Nephron progenitor cell (in vitro differentiated cells): Measurements from ENCODE around the gene VCL.

Source experiments
- DNase-seq: peaks from one replicate; pipeline ENCODE4 v3.0.0; 2021
- H3K27ac Mint-ChIP-seq: 2 replicates; pipeline ENCODE4 v1.8.0; 2021; ENCODE audit warnings: mild to moderate bottlenecking, moderate library complexity, mixed read lengths
- H3K27me3 Mint-ChIP-seq: 2 replicates; pipeline ENCODE4 v1.8.0; 2021; ENCODE audit warnings: mild to moderate bottlenecking, low read depth, mixed read lengths; ENCODE audit not compliant: poor library complexity
- H3K36me3 Mint-ChIP-seq: 2 replicates; pipeline ENCODE4 v1.8.0; 2021; ENCODE audit warnings: low read depth, mixed read lengths
- H3K4me1 Mint-ChIP-seq: 2 replicates; pipeline ENCODE4 v1.8.0; 2021; ENCODE audit warnings: mixed read lengths
- H3K4me3 Mint-ChIP-seq: 2 replicates; pipeline ENCODE4 v1.8.0; 2021; ENCODE audit warnings: mild to moderate bottlenecking, moderate library complexity, mixed read lengths
- H3K9me3 Mint-ChIP-seq: 2 replicates; pipeline ENCODE4 v1.8.0; 2021; ENCODE audit warnings: mild to moderate bottlenecking, moderate library complexity, mixed read lengths
- TF ChIP-seq, protein P1 (sequence below): fragments of 200-600 bp; sonication (generic); IDR thresholded peaks from 2 replicates; pipeline ENCODE4 v1.5.0; 2021; ENCODE audit warnings: antibody characterized with exemption

VCL gene

DNA sequence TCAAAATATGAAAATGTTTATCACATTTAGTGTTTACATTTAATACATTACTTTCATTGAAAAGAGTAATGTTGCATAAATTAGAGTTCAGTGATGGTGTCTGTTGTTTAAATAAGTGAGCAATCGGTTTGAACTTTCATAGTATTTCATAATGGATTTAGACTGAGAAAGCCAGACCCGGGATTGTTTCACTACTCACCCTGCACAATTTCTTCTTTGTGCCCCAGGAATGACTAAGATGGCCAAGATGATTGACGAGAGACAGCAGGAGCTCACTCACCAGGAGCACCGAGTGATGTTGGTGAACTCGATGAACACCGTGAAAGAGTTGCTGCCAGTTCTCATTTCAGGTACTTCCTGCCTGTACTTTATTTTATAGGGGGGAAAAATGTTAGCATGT, 74.6 kb downstream of the VCL start:
- Mint-ChIP-seq H3K27ac (peak overlapping the region; percentile 59), H3K4me1 (no peaks in the 10 kb centered on the region), H3K27me3 (no peaks in the 10 kb centered on the region), H3K4me3 (no peak overlapping the region), H3K36me3 (peaks cover 27% of the 10 kb centered on the region), H3K9me3 (no peaks in the 10 kb centered on the region)
- no peak for DNase-seq
- TF ChIP-seq, protein P1, sequence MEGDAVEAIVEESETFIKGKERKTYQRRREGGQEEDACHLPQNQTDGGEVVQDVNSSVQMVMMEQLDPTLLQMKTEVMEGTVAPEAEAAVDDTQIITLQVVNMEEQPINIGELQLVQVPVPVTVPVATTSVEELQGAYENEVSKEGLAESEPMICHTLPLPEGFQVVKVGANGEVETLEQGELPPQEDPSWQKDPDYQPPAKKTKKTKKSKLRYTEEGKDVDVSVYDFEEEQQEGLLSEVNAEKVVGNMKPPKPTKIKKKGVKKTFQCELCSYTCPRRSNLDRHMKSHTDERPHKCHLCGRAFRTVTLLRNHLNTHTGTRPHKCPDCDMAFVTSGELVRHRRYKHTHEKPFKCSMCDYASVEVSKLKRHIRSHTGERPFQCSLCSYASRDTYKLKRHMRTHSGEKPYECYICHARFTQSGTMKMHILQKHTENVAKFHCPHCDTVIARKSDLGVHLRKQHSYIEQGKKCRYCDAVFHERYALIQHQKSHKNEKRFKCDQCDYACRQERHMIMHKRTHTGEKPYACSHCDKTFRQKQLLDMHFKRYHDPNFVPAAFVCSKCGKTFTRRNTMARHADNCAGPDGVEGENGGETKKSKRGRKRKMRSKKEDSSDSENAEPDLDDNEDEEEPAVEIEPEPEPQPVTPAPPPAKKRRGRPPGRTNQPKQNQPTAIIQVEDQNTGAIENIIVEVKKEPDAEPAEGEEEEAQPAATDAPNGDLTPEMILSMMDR, result no peak

DNA sequence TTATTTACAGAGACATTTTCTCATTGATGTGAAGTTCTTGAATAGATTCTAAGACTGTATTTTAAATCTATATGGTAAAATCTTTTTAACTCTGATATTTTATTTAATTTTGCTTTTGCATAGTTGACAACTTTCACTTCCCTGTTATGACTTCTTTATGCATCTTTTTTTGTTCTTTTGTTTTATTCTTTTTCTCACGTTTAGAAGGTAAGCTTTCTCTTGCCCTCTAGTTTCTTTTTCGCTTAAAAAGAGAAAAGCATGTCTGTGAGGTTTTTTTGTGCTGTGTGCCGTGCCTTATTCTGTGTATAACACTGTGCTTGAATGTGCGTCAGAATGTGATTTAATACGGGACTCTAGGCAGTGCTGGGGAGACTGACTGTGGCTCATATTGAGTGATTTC, 78.0 kb downstream of the VCL start:
- Mint-ChIP-seq H3K27ac (peak overlapping the region; percentile 15), H3K4me3 (no peak overlapping the region), H3K9me3 (no peaks in the 10 kb centered on the region), H3K4me1 (peaks cover 5% of the 10 kb centered on the region), H3K36me3 (peaks cover 27% of the 10 kb centered on the region), H3K27me3 (no peaks in the 10 kb centered on the region)
- TF ChIP-seq, protein P1, result no peak
- DNase-seq, result no peak

DNA sequence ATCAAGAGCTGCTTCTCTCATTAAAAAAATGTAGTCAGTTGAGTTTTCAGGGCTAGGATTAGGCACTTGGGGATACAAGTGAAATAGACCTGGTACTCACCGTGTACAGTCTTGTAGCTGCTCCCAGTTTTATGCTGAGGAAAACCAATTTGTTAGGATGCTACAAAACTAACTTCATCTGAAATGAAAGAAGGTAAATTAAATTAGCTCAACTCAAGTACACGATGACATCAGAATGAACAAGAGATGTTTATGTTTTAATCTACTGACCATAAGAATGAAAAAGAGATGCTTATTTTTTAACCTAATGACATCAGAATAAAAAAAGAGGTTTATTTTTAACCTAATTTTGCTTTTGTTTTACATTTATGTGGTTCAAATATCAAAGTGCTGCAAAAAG, 79.0 kb downstream of the VCL start:
- Mint-ChIP-seq H3K36me3 (peaks cover 27% of the 10 kb centered on the region), H3K27me3 (no peaks in the 10 kb centered on the region), H3K4me1 (peaks cover 5% of the 10 kb centered on the region), H3K27ac (no peak overlapping the region), H3K4me3 (no peak overlapping the region), H3K9me3 (no peaks in the 10 kb centered on the region)
- TF ChIP-seq, protein P1, result no peak
- no peak for DNase-seq

DNA sequence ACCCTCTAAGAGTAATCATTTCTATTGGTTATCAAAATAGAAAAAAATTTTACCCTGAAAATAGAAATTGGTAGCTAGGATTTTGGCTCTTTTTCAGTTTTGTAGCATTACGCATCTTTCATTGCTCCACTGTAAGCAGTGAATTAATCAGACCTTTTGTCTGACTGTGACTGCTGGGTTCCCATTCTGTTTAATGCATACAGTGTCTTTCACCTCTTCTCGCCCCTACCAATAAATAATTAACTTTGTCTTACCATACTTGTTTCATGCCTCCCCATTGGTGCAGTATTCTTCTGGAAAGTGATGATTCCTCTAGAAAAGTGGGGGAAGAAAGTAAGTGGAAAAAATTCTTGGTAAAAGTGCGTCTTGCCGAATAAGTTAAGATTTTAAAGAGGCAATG, 79.5 kb downstream of the VCL start:
- H3K9me3 Mint-ChIP-seq, result no peaks in the 10 kb centered on the region

DNA sequence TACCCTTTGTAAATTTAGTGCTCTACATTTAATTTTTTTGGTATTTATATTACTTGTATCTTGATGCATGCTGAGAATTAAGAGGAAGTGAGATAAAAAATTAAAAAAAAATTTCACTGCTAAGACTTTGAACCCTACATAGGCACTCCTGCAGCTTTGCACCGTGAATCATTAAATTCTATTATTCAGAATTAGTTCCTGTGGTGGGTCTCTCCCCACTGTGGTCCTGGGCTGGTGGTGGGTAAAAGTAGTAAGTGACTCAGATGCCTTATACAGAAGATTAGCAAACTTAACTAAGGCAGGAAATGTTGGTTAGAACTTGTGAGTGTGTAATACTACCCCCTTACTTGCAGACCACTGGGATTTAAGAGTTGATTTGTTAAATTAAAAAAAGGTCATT, 80.1 kb downstream of the VCL start:
- Mint-ChIP-seq H3K4me3 (no peak overlapping the region), H3K4me1 (peaks cover 5% of the 10 kb centered on the region), H3K27me3 (no peaks in the 10 kb centered on the region), H3K9me3 (no peaks in the 10 kb centered on the region), H3K27ac (no peak overlapping the region), H3K36me3 (peaks cover 27% of the 10 kb centered on the region)
- no peak for DNase-seq
- TF ChIP-seq, protein P1, result no peak

More for the DNA sequence above, 79.5 kb downstream of the VCL start:
- Mint-ChIP-seq H3K36me3 (peaks cover 30% of the 10 kb centered on the region), H3K4me1 (peaks cover 5% of the 10 kb centered on the region), H3K27me3 (no peaks in the 10 kb centered on the region), H3K27ac (no peak overlapping the region), H3K4me3 (no peak overlapping the region)
- DNase-seq, result no peak
- TF ChIP-seq, protein P1, result no peak

DNA sequence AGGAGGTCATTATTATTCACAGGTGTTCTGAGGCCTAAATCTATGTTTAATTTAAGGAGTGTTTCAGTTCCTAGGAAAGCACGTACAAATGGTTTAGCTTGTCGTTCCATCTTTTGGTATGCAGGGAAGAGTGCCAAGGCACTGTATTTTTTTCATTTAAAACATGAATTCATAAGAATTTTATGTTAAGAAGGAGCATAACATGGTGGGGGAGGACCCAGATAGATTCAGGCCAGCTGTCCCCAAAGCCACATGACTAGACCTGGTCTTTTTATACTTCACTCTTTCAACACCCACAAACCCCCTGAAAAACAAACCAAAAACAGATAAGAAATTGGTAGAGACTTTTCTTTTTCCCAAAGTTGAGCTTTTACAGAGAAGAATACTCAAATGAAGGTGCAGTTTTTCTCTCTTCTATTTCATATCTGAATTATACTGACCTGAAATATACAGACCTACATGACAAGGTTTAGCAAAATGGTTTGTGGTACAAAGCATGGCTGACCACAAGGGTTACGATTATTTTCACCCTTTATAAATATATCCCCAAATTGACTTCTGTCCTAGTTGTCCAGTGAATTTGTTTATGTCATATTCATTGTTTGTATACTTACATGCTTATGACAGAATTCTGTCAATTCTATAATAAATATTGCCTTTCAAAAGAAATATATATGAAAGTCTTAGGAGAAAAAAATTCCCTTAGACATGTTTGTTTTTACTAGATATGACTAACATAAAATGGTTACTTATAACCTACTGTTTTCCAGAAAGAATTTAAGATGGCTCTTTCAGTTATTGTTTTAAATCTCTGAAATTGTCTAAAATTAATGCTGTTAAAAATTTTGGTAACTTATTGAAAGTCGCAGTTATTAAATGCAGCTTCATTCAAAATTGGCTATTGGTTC, 81.4 kb downstream of the VCL start:
- DNase-seq, result no peak
- Mint-ChIP-seq H3K4me3 (no peak overlapping the region), H3K9me3 (no peaks in the 10 kb centered on the region), H3K36me3 (peaks cover 20% of the 10 kb centered on the region), H3K27ac (peak overlapping the region; percentile 40), H3K4me1 (peaks cover 5% of the 10 kb centered on the region), H3K27me3 (no peaks in the 10 kb centered on the region)
- TF ChIP-seq, protein P1, result no peak
